ENCODE data around the gene CDH13. TPM values are rescaled to one million over a fixed set of nuclear protein-coding genes. Genes with fewer than 3 reads are reported as not detected.

The CDH13 gene
- total RNA-seq, 2 experiments from 2014 or later, result not detected

DNA sequence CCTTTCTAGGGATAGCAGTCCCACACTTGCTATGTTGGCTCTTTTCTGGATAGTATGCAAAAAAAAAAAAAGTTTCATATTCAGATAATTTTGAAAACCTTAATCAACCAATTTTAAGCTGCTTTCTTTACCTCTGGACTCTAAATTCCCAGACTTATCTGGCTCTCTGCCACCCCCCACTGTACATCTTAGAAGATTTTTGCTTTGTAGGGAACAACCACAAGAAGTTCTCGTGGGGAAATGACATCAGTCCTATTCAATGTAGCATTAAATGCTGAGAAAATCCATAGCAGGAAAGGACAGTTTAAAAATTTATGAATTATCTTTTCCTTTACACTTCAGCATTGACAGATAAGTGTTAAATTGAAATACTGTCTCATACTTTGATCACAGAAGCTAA is 618.3 kb downstream of the CDH13 start:
- Histone ChIP-seq H3K27ac (ENCODE audit: low read depth, low read length, poor library complexity, severe bottlenecking) (no peak overlapping the region), H3K4me2 (ENCODE audit: low read length) (no peak overlapping the region), H2AFZ (ENCODE audit: low read length) (no peak overlapping the region), H3K9me2 (ENCODE audit: insufficient read depth, low read length) (no peaks in the 10 kb centered on the region), H3K4me1 (ENCODE audit: insufficient read depth, low read length, poor library complexity, severe bottlenecking) (no peaks in the 10 kb centered on the region), H3K79me2 (ENCODE audit: insufficient read depth, low read depth, low read length) (no peaks in the 10 kb centered on the region), H3K9me3 (ENCODE audit: low read length) (no peaks in the 10 kb centered on the region), H3K4me3 (ENCODE audit: low read depth, low read length, poor library complexity, severe bottlenecking) (no peak overlapping the region), H4K20me1 (ENCODE audit: insufficient read depth, low read length) (no peaks in the 10 kb centered on the region), H3K36me3 (ENCODE audit: insufficient read depth, low read length) (no peaks in the 10 kb centered on the region)
- BruUV-seq (replicated peaks), result no TSS peak
- intact Hi-C loops (cut with micrococcal nuclease; ENCODE audit: unreplicated experiment), result no loop called here
- no peak for DNase-seq (ENCODE audit: low spot score)
- POLR2A ChIA-PET, result no interaction called here
- CTCF ChIA-PET (ENCODE audit: unreplicated experiment), result no interaction called here
- no peak for TF ChIP-seq EZH2phosphoT487 (IDR thresholded peaks at IDR 0.05; ENCODE audit: borderline replicate concordance, low read depth, low read length)
- no peak for TF ChIP-seq CTCF (conservative IDR thresholded peaks at IDR 0.05; ENCODE audit: low read length)

DNA sequence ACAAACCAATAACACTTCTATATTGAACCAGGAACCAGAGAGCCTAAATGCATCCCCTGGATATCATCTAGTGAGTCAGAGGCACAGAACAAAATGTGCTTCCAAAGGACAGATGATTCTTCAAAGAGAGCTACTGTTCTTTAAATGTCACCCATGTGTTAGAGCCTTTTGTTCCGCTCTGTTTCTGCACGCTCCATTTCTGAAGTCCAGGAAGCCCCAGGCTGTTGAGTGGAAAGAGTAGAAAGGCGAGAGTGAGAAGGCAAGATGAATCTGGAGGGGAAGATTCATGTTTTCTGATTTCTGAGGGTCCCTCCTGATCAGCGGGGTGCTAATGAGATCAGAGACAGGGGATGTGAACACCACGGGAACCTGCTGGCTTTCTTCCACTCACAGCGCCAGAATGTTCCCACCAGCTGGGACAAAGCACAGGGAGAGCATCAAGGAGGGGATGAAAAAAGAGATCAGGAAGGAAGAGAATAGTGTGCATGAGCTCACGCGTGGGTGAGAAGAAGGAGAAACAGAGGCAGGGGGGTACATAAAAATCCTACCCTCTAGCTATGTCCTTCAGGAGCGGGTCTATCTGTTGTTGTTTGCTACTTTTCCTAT is 621.1 kb downstream of the CDH13 start:
- H3K4me1 ChIP-seq (ENCODE audit: insufficient read depth, low read length, poor library complexity, severe bottlenecking), result no peaks in the 10 kb centered on the region
- H3K9me3 ChIP-seq (ENCODE audit: low read length), result no peaks in the 10 kb centered on the region
- no peaks in the 10 kb centered on the region for H3K9me2 ChIP-seq (ENCODE audit: insufficient read depth, low read length)
- H3K79me2 ChIP-seq (ENCODE audit: insufficient read depth, low read depth, low read length), result no peaks in the 10 kb centered on the region
- POLR2A ChIA-PET, result no interaction called here
- no peak overlapping the region for H3K4me3 ChIP-seq (ENCODE audit: low read depth, low read length, poor library complexity, severe bottlenecking)
- no peak overlapping the region for H2AFZ ChIP-seq (ENCODE audit: low read length)
- CTCF ChIA-PET (ENCODE audit: unreplicated experiment), result no interaction called here
- TF ChIP-seq EZH2phosphoT487 (IDR thresholded peaks at IDR 0.05; ENCODE audit: borderline replicate concordance, low read depth, low read length) (no peak), CTCF (conservative IDR thresholded peaks at IDR 0.05; ENCODE audit: low read length) (no peak)
- H4K20me1 ChIP-seq (ENCODE audit: insufficient read depth, low read length), result no peaks in the 10 kb centered on the region
- H3K4me2 ChIP-seq (ENCODE audit: low read length), result no peak overlapping the region
- DNase-seq (ENCODE audit: low spot score), result no peak
- BruUV-seq (replicated peaks), result no TSS peak
- intact Hi-C loops (cut with micrococcal nuclease; ENCODE audit: unreplicated experiment), result no loop called here
- no peak overlapping the region for H3K27ac ChIP-seq (ENCODE audit: low read depth, low read length, poor library complexity, severe bottlenecking)
- no peaks in the 10 kb centered on the region for H3K36me3 ChIP-seq (ENCODE audit: insufficient read depth, low read length)

- H3K9me2 ChIP-seq (ENCODE audit: insufficient read depth, low read length), result no peaks in the 10 kb centered on the region
- no peak overlapping the region for H3K27ac ChIP-seq (ENCODE audit: low read depth, low read length, poor library complexity, severe bottlenecking)
- no peaks in the 10 kb centered on the region for H3K9me3 ChIP-seq (ENCODE audit: low read length)
- intact Hi-C loops (cut with micrococcal nuclease; ENCODE audit: unreplicated experiment), result no loop called here
- no peak overlapping the region for H3K4me3 ChIP-seq (ENCODE audit: low read depth, low read length, poor library complexity, severe bottlenecking)
- CTCF ChIA-PET (ENCODE audit: unreplicated experiment), result no interaction called here
- no peak for TF ChIP-seq EZH2phosphoT487 (IDR thresholded peaks at IDR 0.05; ENCODE audit: borderline replicate concordance, low read depth, low read length)
- no peak for TF ChIP-seq CTCF (conservative IDR thresholded peaks at IDR 0.05; ENCODE audit: low read length)
- H2AFZ ChIP-seq (ENCODE audit: low read length), result no peak overlapping the region
- H3K4me2 ChIP-seq (ENCODE audit: low read length), result no peak overlapping the region
- POLR2A ChIA-PET, result no interaction called here
- no TSS peak for BruUV-seq (replicated peaks)
- no peaks in the 10 kb centered on the region for H3K79me2 ChIP-seq (ENCODE audit: insufficient read depth, low read depth, low read length)
- no peaks in the 10 kb centered on the region for H3K4me1 ChIP-seq (ENCODE audit: insufficient read depth, low read length, poor library complexity, severe bottlenecking)
- no peak for DNase-seq (ENCODE audit: low spot score)
- no peaks in the 10 kb centered on the region for H3K36me3 ChIP-seq (ENCODE audit: insufficient read depth, low read length)
- H4K20me1 ChIP-seq (ENCODE audit: insufficient read depth, low read length), result no peaks in the 10 kb centered on the region
Measured at GRCh38 chr16:83248735-83249463, 622.1 kb downstream of the CDH13 start.

All from OCI-LY7 (cell line).